BE2C (cell line): ENCODE results near the gene RIMOC1. TPM values are rescaled to one million over a fixed set of nuclear protein-coding genes. Genes with fewer than 3 reads are reported as not detected.

Experiments used
- DNase-seq: peaks from one replicate; pipeline ENCODE4 v3.0.0-alpha.2; 2020
- H3K27me3 ChIP-seq: fragments of 250-450 bp; sonication (Bioruptor Pico); 2 replicates; pipeline ENCODE4 v1.5.1; 2020; ENCODE audit warnings: mild to moderate bottlenecking
- H3K36me3 ChIP-seq: fragments of 250-450 bp; sonication (Bioruptor Pico); 2 replicates; pipeline ENCODE4 v1.5.1; 2020; ENCODE audit warnings: mild to moderate bottlenecking
- H3K4me1 ChIP-seq: fragments of 250-450 bp; sonication (Bioruptor Pico); 2 replicates; pipeline ENCODE4 v1.5.1; 2020
- H3K4me3 ChIP-seq: 2 replicates; pipeline ENCODE4 v1.5.1; 2011; ENCODE audit warnings: low read depth, low read length
- H3K9me3 ChIP-seq: fragments of 250-450 bp; sonication (Bioruptor Pico); 2 replicates; pipeline ENCODE4 v1.5.1; 2020
- polyA plus RNA-seq: library from polyadenylated mRNA; unstranded; fragments of >200 nt; gene quantifications from one replicate; pipeline ENCODE4 v1.2.1, GENCODE V29; 2012; ENCODE audit warnings: low read depth, missing spikeins; ENCODE audit not compliant: insufficient read length, insufficient read depth
- TF ChIP-seq, protein P1 (sequence below): IDR thresholded peaks from 2 replicates; pipeline ENCODE4 v1.5.1; 2012; ENCODE audit warnings: mild to moderate bottlenecking, low read depth, low read length

Gene RIMOC1, protein sequence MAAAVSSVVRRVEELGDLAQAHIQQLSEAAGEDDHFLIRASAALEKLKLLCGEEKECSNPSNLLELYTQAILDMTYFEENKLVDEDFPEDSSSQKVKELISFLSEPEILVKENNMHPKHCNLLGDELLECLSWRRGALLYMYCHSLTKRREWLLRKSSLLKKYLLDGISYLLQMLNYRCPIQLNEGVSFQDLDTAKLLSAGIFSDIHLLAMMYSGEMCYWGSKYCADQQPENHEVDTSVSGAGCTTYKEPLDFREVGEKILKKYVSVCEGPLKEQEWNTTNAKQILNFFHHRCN
- polyA plus RNA-seq, result 4.5 TPM

GRCh38 chr5:41903892-41904799 lies at the start of gene RIMOC1:
Gene RIMOC1, plus strand, starts transcription at chr5:41904344. Its CDS starts 24 bp downstream, at chr5:41904368.
- Histone ChIP-seq H3K4me1 (no peaks in the 10 kb centered on the region), H3K9me3 (no peaks in the 10 kb centered on the region), H3K27me3 (no peaks in the 10 kb centered on the region), H3K36me3 (peaks cover 5% of the 10 kb centered on the region; the same call in 1 of the 2 replicates), H3K4me3 (peak within 1 kb of the TSS; percentile 83)
- peak; percentile 99 for DNase-seq
- TF ChIP-seq, protein P1, sequence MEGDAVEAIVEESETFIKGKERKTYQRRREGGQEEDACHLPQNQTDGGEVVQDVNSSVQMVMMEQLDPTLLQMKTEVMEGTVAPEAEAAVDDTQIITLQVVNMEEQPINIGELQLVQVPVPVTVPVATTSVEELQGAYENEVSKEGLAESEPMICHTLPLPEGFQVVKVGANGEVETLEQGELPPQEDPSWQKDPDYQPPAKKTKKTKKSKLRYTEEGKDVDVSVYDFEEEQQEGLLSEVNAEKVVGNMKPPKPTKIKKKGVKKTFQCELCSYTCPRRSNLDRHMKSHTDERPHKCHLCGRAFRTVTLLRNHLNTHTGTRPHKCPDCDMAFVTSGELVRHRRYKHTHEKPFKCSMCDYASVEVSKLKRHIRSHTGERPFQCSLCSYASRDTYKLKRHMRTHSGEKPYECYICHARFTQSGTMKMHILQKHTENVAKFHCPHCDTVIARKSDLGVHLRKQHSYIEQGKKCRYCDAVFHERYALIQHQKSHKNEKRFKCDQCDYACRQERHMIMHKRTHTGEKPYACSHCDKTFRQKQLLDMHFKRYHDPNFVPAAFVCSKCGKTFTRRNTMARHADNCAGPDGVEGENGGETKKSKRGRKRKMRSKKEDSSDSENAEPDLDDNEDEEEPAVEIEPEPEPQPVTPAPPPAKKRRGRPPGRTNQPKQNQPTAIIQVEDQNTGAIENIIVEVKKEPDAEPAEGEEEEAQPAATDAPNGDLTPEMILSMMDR, result no peak

DNA sequence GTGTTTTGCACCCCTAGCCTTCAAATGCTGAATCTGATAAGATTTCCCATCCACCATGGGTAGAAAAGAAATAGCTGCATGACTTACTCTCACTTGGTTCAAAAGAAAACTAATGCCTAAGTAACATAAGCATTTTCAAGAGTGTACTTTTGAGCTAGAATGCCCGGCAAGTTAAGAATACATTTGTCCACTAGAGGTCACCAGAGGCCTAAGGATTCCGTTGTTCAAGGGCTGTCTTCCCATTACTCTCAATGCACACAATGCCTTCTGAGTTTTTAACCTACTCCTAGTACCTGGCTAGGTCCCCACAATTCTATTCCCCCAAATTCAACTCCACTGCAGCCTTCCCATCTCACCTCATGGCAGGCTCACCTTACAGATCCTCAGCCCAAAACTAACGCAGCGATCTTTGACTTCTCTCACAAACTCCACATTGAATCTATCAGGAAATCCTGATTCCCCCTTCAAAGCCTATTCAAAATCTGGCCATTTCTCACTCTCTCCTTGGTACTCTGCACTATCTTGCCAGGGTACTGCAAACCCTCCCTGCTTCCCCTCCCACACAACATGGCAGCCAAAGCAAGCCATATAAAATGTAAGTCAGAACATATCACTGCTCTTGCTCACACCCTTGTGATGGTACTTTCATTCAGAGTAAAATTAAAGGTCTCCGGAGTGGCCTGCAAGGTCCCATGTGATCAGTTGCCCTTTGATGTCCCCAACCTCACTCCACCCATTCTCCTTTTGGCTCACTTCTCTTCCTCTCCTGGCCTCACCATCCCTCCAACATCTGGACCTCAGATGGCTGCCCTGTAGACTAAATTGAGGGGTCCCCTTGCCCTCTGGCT lies 47.3 kb upstream of the RIMOC1 start:
- no peaks in the 10 kb centered on the region for H3K4me1 ChIP-seq
- no peak overlapping the region for H3K4me3 ChIP-seq
- DNase-seq, result peak; percentile 53
- peaks cover 12% of the 10 kb centered on the region for H3K36me3 ChIP-seq
- no peaks in the 10 kb centered on the region for H3K27me3 ChIP-seq
- TF ChIP-seq, protein P1, result peak; percentile 79
- H3K9me3 ChIP-seq, result no peaks in the 10 kb centered on the region

- DNase-seq, result no peak
- Histone ChIP-seq H3K4me1 (no peaks in the 10 kb centered on the region), H3K36me3 (peaks cover 5% of the 10 kb centered on the region), H3K4me3 (no peak overlapping the region), H3K9me3 (no peaks in the 10 kb centered on the region), H3K27me3 (no peaks in the 10 kb centered on the region)
- TF ChIP-seq, protein P1, result no peak
Observed at GRCh38 chr5:41857989-41858388, 46.2 kb upstream of the RIMOC1 start.

GRCh38 chr5:41858890-41859289 lies 45.3 kb upstream of the RIMOC1 start:
- no peak for DNase-seq
- Histone ChIP-seq H3K36me3 (peaks cover 5% of the 10 kb centered on the region), H3K27me3 (no peaks in the 10 kb centered on the region), H3K4me3 (no peak overlapping the region), H3K4me1 (no peaks in the 10 kb centered on the region), H3K9me3 (no peaks in the 10 kb centered on the region)
- TF ChIP-seq, protein P1, result no peak

DNA sequence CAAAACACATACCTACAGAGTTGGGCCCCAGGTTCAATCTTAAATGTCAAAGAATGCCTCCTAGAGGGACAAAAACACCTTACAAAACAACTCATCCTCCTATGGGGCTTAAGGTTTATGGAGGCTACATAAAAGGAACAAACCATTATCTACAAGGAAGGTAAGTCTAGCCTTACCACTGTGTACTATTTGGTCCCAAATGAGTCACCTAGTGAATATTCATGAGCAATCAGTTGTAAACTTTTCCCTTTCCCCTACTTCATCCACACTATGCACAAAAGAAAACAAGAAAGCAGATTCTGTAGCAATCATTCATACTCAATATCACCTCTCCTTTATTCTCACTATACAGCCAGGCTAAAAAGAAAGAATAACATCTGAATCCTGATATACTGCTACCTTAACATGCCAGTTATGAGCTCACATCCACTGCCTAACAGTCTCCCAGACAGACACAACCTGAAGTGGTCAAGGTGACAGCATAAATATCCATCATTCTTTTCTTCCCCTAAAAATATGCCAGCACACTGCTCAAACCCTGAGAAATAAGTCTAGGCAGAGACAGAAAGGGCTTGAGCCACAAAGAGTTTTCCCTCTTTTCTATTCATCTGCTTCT lies 40.2 kb upstream of the RIMOC1 start:
- Histone ChIP-seq H3K36me3 (peaks cover 5% of the 10 kb centered on the region), H3K4me1 (peaks cover 2% of the 10 kb centered on the region; the same call in 1 of the 2 replicates), H3K9me3 (no peaks in the 10 kb centered on the region), H3K27me3 (no peaks in the 10 kb centered on the region), H3K4me3 (no peak overlapping the region)
- TF ChIP-seq, protein P1, result no peak
- DNase-seq, result no peak
